Left ventricle myocardium superior (tissue), 1 donor: Measurements from ENCODE around the gene NEDD4L. TPM values are rescaled to one million over a fixed set of nuclear protein-coding genes. Genes with fewer than 3 reads are reported as not detected.

Source experiments
- ATAC-seq: fragments of 200-7000 bp; cut with Tn5 transposase; one replicate; pipeline ENCODE4 v1.9.1; 2020; ENCODE audit warnings: mild to moderate bottlenecking, moderate library complexity
- DNase-seq: peaks from one replicate; pipeline ENCODE4 v3.0.0-alpha.2; 2020
- intact Hi-C: fragments of 100-400 bp; cut with micrococcal nuclease; formaldehyde crosslinking; loops from one replicate; pipeline ENCODE4 v1.11.0; 2022
- total RNA-seq: library from RNA; stranded (reverse); fragmentation: NEBNext Ultra II Directional; extraction: Animal tissue kit (Norgen Biotek cat#: 25700); gene quantifications from one replicate; pipeline ENCODE4 v1.2.1, GENCODE V29; 2021
- donor health status: DM: no; HTN: yes; CAD: no; lungs with severe emphysema.

Gene NEDD4L
- total RNA-seq, 1 donor from 2014 or later = 67.4 TPM

- no peak for DNase-seq
- intact Hi-C loops = no loop called here
- no peak for ATAC-seq
Measured at GRCh38 chr18:58212274-58212673, 168.2 kb downstream of the NEDD4L start.

- intact Hi-C loops = no loop called here
- DNase-seq (no peak), ATAC-seq (no peak)
Measured at GRCh38 chr18:58213440-58213839, 169.4 kb downstream of the NEDD4L start.

GRCh38 chr18:58215011-58215410 is 171.0 kb downstream of the NEDD4L start:
- no peak for DNase-seq
- ATAC-seq = no peak
- intact Hi-C loops = no loop called here

GRCh38 chr18:58216071-58216481 is 172.1 kb downstream of the NEDD4L start:
- DNase-seq = no peak
- intact Hi-C loops = no loop called here
- ATAC-seq = peak; percentile 67

GRCh38 chr18:58217052-58217451 is 173.0 kb downstream of the NEDD4L start:
- no peak for ATAC-seq
- intact Hi-C loops = no loop called here
- no peak for DNase-seq

GRCh38 chr18:58218117-58218516 is 174.1 kb downstream of the NEDD4L start:
- no peak for DNase-seq
- ATAC-seq = no peak
- intact Hi-C loops = no loop called here

GRCh38 chr18:58221060-58221725 is 177.2 kb downstream of the NEDD4L start:
- no peak for DNase-seq
- no peak for ATAC-seq
- intact Hi-C loops = no loop called here

- intact Hi-C loops = no loop called here
- DNase-seq (no peak), ATAC-seq (no peak)
Measured at GRCh38 chr18:58222432-58223125, 178.6 kb downstream of the NEDD4L start.

- ATAC-seq (peak; percentile 91), DNase-seq (no peak)
- intact Hi-C loops = no loop called here
Measured at GRCh38 chr18:58223717-58224424, 179.8 kb downstream of the NEDD4L start.

- ATAC-seq = no peak
- intact Hi-C loops = no loop called here
- DNase-seq = no peak
Measured at GRCh38 chr18:58224425-58224750, 180.4 kb downstream of the NEDD4L start.

- no peak for DNase-seq
- intact Hi-C loops = no loop called here
- no peak for ATAC-seq
Measured at GRCh38 chr18:58225101-58225500, 181.1 kb downstream of the NEDD4L start.

- intact Hi-C loops = no loop called here
- no peak for ATAC-seq
- no peak for DNase-seq
Measured at GRCh38 chr18:58226429-58226828, 182.4 kb downstream of the NEDD4L start.

- intact Hi-C loops = no loop called here
- no peak for DNase-seq
- ATAC-seq = no peak
Measured at GRCh38 chr18:58227361-58227930, 183.4 kb downstream of the NEDD4L start.

GRCh38 chr18:58228176-58228575 is 184.2 kb downstream of the NEDD4L start:
- peak; percentile 47 for ATAC-seq
- intact Hi-C loops = no loop called here
- no peak for DNase-seq

- no peak for DNase-seq
- no peak for ATAC-seq
- intact Hi-C loops = no loop called here
Measured at GRCh38 chr18:58228762-58229161, 184.7 kb downstream of the NEDD4L start.

GRCh38 chr18:58229162-58229561 is 185.1 kb downstream of the NEDD4L start:
- intact Hi-C loops = no loop called here
- ATAC-seq (no peak), DNase-seq (no peak)

GRCh38 chr18:58230438-58231179 is 186.6 kb downstream of the NEDD4L start:
- ATAC-seq (no peak), DNase-seq (no peak)
- intact Hi-C loops = loop anchor here (5.0 kb wide), 1 partner anchor 88 kb away; no protein-coding TSS in a partner anchor

GRCh38 chr18:58231930-58232329 is 187.9 kb downstream of the NEDD4L start:
- intact Hi-C loops = loop anchor here (5.0 kb wide), 1 partner anchor 90 kb away; no protein-coding TSS in a partner anchor
- no peak for DNase-seq
- ATAC-seq = peak; percentile 85

GRCh38 chr18:58232668-58233067 is 188.6 kb downstream of the NEDD4L start:
- no peak for DNase-seq
- intact Hi-C loops = loop anchor here (5.0 kb wide), 1 partner anchor 90 kb away; no protein-coding TSS in a partner anchor
- no peak for ATAC-seq
